HT1080 (cell line): ENCODE measurements around the gene NENF. TPM values are rescaled to one million over a fixed set of nuclear protein-coding genes. Genes with fewer than 3 reads are reported as not detected.

Experiments
- DNase-seq: peaks from one replicate; pipeline ENCODE4 v3.0.0-alpha.2; 2015; ENCODE audit warnings: low read depth
- total RNA-seq: library from RNA; depleted of rRNA; stranded (reverse); fragments of >200 nt; shearing (Covaris generic); gene quantifications from 2 replicates; pipeline ENCODE4 v1.2.3, GENCODE V29; 2014

Gene NENF
- total RNA-seq, 1 experiment from 2014 or later: 42.8 TPM

GRCh38 chr1:212430955-212431394, 1.7 kb upstream of the NENF start:
- DNase-seq: no peak

- DNase-seq: no peak
Observed at GRCh38 chr1:212431644-212432043, 1.1 kb upstream of the NENF start.

- DNase-seq: no peak
Observed at GRCh38 chr1:212432272-212432660, 454 bp upstream of the NENF start.

GRCh38 chr1:212433577-212434462, 1.1 kb downstream of the NENF start:
- no peak for DNase-seq

- DNase-seq: no peak
Observed at GRCh38 chr1:212434992-212435391, 2.3 kb downstream of the NENF start.

GRCh38 chr1:212437179-212437798, 4.6 kb downstream of the NENF start:
- no peak for DNase-seq

- no peak for DNase-seq
Observed at GRCh38 chr1:212438831-212439237, 6.1 kb downstream of the NENF start.

- DNase-seq: no peak
Observed at GRCh38 chr1:212440419-212440818, 7.7 kb downstream of the NENF start.

GRCh38 chr1:212442408-212442807, 9.7 kb downstream of the NENF start:
- DNase-seq: no peak

GRCh38 chr1:212446333-212446732, 13.6 kb downstream of the NENF start:
- DNase-seq: no peak

GRCh38 chr1:212447478-212447877, 14.8 kb downstream of the NENF start:
- no peak for DNase-seq

- DNase-seq: no peak
Observed at GRCh38 chr1:212450331-212450881, 17.7 kb downstream of the NENF start.

- DNase-seq: no peak
Observed at GRCh38 chr1:212451416-212452322, 18.9 kb downstream of the NENF start.

GRCh38 chr1:212452323-212453155, 19.8 kb downstream of the NENF start:
- DNase-seq: peak; percentile 56

GRCh38 chr1:212453156-212453857, 20.6 kb downstream of the NENF start:
- no peak for DNase-seq

GRCh38 chr1:212454741-212455140, 22.0 kb downstream of the NENF start:
- no peak for DNase-seq

GRCh38 chr1:212455401-212455800, 22.7 kb downstream of the NENF start:
- no peak for DNase-seq

- DNase-seq: peak; percentile 69
Observed at GRCh38 chr1:212455803-212456528, 23.2 kb downstream of the NENF start.

- peak; percentile 65 for DNase-seq
Observed at GRCh38 chr1:212457740-212458338, 25.1 kb downstream of the NENF start.
